HEK293T (cell line): ENCODE measurements around the gene LARP4.

Source experiments
- ELF4 ChIP-seq: fragments of 450-650 bp; IDR thresholded peaks from 2 replicates; pipeline ENCODE4 v1.6.1; 2017; ENCODE audit warnings: antibody characterized with exemption
- NFRKB ChIP-seq: fragments of 450-650 bp; IDR thresholded peaks from 2 replicates; pipeline ENCODE4 v1.6.1; 2016; ENCODE audit warnings: mild to moderate bottlenecking, moderate library complexity
- SUZ12 ChIP-seq: fragments of 450-650 bp; IDR thresholded peaks from 2 replicates; pipeline ENCODE4 v1.6.1; 2016; ENCODE audit warnings: mild to moderate bottlenecking

GRCh38 chr12:50390316-50390741, 10.4 kb upstream of the LARP4 start:
- no peak for TF ChIP-seq SUZ12
- TF ChIP-seq NFRKB = no peak
- TF ChIP-seq ELF4 = no peak
